Ascending aorta (tissue), 2 donors: ENCODE data around the gene SLC30A9. TPM values are rescaled to one million over a fixed set of nuclear protein-coding genes. Genes with fewer than 3 reads are reported as not detected.

Source experiments
- DNase-seq, 2 donors: peaks; one replicate each; pipeline ENCODE4 v3.0.0-alpha.2; 2019; ENCODE audit warnings: low spot score in 2 of 2
- H3K27ac ChIP-seq, 2 donors: fragments of 200-600 bp; sonication (generic); one replicate each; pipeline ENCODE4 v1.5.1; 2016 to 2017; ENCODE audit warnings: mild to moderate bottlenecking in 1 of 2
- H3K27me3 ChIP-seq: fragments of 200-600 bp; sonication (generic); one replicate; pipeline ENCODE4 v1.5.1; 2017
- H3K36me3 ChIP-seq, 2 donors: fragments of 200-600 bp; sonication (generic); one replicate each; pipeline ENCODE4 v1.5.1; 2016
- H3K4me1 ChIP-seq, 2 donors: fragments of 200-600 bp; sonication (generic); one replicate each; pipeline ENCODE4 v1.5.1; 2016 to 2017; ENCODE audit warnings: mild to moderate bottlenecking in 1 of 2
- H3K4me3 ChIP-seq, 2 donors: fragments of 200-600 bp; sonication (generic); one replicate each; pipeline ENCODE4 v1.5.1; 2016 to 2017; ENCODE audit warnings: mild to moderate bottlenecking in 1 of 2
- H3K9me3 ChIP-seq, 2 donors: fragments of 200-600 bp; sonication (generic); one replicate each; pipeline ENCODE4 v1.5.1; 2016
- intact Hi-C: fragments of 100-400 bp; cut with DNase I; formaldehyde crosslinking; loops from one replicate; pipeline ENCODE4 v1.15.1; 2023
- total RNA-seq: library from RNA; depleted of rRNA; stranded (reverse); fragments of >200 nt; gene quantifications from one replicate; pipeline ENCODE4 v1.1.0, GENCODE V29; 2016
- TF ChIP-seq, protein P1 (sequence below), 3 experiments: fragments of 200-600 bp in 2 of 3; fragments of 450-650 bp in 1 of 3; sonication (generic) in 2 of 3; IDR thresholded peaks; one replicate each; pipeline ENCODE4 v1.5.1; 2016 to 2019; ENCODE audit warnings: antibody characterized with exemption in 3 of 3, mild to moderate bottlenecking in 1 of 3, moderate library complexity in 1 of 3

The SLC30A9 gene
- total RNA-seq, 1 donor from 2014 or later: 41.0 TPM

DNA sequence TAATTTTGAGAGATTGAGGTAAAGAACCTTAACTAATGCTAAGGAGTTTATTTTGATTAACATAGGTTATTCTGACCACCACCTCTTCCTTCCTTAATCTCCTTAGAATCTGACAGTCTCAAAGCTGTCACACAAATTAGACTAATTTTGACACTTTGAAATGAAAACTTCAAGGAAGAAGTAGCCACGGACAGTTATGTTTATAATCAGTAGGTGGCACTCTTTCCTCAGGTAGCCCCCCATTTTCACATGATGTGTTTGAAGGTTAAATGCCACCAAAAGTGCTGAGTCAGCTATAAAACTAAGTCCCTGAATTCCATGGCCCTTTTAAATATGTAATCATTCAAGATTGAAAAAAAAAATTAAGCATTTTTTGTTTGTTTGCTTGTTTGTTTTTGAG is 32.7 kb upstream of the SLC30A9 start:
- no peak overlapping the region for H3K4me3 ChIP-seq
- no peak for DNase-seq
- H3K4me1 ChIP-seq: no peaks in the 10 kb centered on the region
- H3K9me3 ChIP-seq: no peaks in the 10 kb centered on the region
- intact Hi-C loops: no loop called here
- peaks cover 21 to 24% of the 10 kb centered on the region in 2 donors for H3K36me3 ChIP-seq
- no peak overlapping the region for H3K27ac ChIP-seq
- no peaks in the 10 kb centered on the region for H3K27me3 ChIP-seq
- TF ChIP-seq, protein P1, sequence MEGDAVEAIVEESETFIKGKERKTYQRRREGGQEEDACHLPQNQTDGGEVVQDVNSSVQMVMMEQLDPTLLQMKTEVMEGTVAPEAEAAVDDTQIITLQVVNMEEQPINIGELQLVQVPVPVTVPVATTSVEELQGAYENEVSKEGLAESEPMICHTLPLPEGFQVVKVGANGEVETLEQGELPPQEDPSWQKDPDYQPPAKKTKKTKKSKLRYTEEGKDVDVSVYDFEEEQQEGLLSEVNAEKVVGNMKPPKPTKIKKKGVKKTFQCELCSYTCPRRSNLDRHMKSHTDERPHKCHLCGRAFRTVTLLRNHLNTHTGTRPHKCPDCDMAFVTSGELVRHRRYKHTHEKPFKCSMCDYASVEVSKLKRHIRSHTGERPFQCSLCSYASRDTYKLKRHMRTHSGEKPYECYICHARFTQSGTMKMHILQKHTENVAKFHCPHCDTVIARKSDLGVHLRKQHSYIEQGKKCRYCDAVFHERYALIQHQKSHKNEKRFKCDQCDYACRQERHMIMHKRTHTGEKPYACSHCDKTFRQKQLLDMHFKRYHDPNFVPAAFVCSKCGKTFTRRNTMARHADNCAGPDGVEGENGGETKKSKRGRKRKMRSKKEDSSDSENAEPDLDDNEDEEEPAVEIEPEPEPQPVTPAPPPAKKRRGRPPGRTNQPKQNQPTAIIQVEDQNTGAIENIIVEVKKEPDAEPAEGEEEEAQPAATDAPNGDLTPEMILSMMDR (IDR thresholded peaks at IDR 0.05): peak in 1 of 3 experiments; percentile 14

DNA sequence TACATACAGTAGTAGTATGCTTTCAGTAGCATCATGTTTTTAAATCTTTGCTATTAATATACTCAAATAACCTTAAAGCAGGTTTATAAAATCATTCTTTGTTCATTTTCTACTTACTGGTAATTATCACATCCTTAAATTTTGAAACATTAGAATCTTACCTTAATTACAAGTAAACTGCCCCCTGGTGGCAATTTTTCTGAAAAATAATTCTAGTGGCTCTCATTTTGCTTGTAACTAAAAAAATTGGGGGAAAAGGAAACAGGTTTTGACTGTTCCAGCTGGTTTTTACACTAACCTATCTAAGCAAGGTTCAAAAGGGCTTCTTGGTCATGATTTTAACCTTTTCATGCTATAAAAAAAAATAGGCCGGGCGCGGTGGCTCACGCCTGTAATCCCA is 27.2 kb upstream of the SLC30A9 start:
- H3K9me3 ChIP-seq: no peaks in the 10 kb centered on the region
- H3K36me3 ChIP-seq: no peaks in the 10 kb centered on the region
- H3K4me3 ChIP-seq: no peak overlapping the region
- no peaks in the 10 kb centered on the region for H3K4me1 ChIP-seq
- DNase-seq: no peak
- intact Hi-C loops: no loop called here
- no peak overlapping the region for H3K27ac ChIP-seq
- no peaks in the 10 kb centered on the region for H3K27me3 ChIP-seq
- TF ChIP-seq, protein P1 (IDR thresholded peaks at IDR 0.05): peak in 2 of 3 experiments; percentile 14 to 24

DNA sequence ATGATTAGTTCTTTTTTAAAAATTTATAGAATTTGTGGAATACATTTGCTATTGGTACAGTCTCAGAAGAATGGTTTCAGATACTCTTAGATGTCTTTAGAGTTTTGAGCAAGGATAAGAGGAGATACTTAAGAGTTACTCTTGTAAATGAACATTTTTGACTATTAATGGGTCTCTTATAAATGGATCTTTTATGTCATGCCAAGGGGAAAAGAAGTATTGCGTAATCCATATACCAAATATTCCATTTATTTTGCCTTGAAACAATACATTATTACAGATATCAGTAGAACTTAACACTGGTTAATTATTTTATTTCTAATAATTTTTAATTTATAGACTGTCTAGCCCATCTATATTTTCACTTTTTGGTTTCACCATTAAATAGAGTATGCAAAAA is 25.9 kb upstream of the SLC30A9 start:
- H3K9me3 ChIP-seq: peaks cover 0 to 3% of the 10 kb centered on the region in 2 donors
- DNase-seq: no peak
- H3K4me1 ChIP-seq: no peaks in the 10 kb centered on the region
- intact Hi-C loops: no loop called here
- H3K27ac ChIP-seq: no peak overlapping the region
- no peaks in the 10 kb centered on the region for H3K36me3 ChIP-seq
- no peak overlapping the region for H3K4me3 ChIP-seq
- no peaks in the 10 kb centered on the region for H3K27me3 ChIP-seq
- TF ChIP-seq, protein P1 (IDR thresholded peaks at IDR 0.05): no peak

DNA sequence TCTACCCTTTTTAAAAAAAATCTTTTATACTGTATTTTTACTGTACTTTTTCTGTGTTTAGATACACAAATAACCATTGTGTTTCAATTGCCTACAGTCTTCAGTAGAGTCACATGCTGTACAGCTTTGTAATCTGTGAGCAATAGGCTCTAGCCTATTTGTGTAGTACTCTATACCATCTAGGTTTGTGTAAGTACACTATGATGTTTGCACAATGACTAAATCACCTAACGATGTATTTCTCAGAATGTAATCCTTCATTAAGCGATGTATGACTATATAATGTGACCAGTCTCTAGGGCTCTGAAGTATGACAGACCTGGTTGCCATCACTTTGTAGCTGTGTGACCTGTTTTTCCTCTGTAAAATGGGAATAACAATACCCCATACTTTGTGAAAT is 22.9 kb upstream of the SLC30A9 start:
- no peak for DNase-seq
- Histone ChIP-seq H3K27ac (no peak overlapping the region), H3K9me3 (peaks cover 0 to 3% of the 10 kb centered on the region in 2 donors), H3K4me1 (no peaks in the 10 kb centered on the region), H3K36me3 (no peaks in the 10 kb centered on the region), H3K27me3 (no peaks in the 10 kb centered on the region), H3K4me3 (no peak overlapping the region)
- intact Hi-C loops: no loop called here
- TF ChIP-seq, protein P1 (IDR thresholded peaks at IDR 0.05): no peak

DNA sequence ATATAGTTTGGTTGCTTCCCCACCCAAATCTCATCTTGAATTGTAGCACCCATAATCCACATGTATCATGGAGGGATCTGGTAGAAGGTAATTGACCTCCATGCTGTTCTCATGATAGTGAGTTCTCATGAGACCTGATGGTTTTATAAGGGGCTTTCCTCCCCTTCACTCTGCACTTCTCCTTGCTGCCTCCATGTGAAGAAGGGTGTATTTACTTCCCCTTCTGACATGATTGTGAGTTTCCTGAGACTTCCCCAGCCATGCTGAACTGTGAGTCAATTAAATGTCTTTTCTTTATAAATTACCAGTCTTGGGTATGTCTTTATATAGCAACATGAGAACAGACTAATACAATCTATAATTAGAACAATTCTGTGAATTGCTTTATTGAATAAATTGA is 20.7 kb upstream of the SLC30A9 start:
- Histone ChIP-seq H3K36me3 (no peaks in the 10 kb centered on the region), H3K9me3 (peaks cover 0 to 3% of the 10 kb centered on the region in 2 donors), H3K4me3 (no peak overlapping the region), H3K4me1 (no peaks in the 10 kb centered on the region), H3K27me3 (no peaks in the 10 kb centered on the region), H3K27ac (no peak overlapping the region)
- TF ChIP-seq, protein P1 (IDR thresholded peaks at IDR 0.05): no peak
- DNase-seq: no peak
- intact Hi-C loops: no loop called here

DNA sequence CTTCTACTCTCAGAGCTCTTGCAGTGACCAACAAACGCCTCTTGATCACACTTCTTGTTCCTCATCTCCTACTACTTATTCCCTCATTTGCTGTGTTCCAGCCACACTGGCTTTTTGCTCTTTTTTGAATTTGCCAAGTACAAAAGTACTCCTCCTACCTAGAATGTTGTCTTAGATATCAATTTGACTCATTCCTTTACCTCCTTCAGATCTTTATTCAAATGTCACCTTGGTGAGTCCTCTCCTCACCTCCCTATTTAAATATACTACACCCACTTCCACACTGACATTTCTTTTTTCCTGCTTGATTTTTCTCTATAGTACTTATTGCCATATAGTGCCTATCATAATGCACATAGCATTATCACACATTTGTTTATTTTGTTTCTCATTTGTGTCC is 15.0 kb upstream of the SLC30A9 start:
- no peaks in the 10 kb centered on the region for H3K27me3 ChIP-seq
- no peaks in the 10 kb centered on the region for H3K36me3 ChIP-seq
- no peak overlapping the region for H3K27ac ChIP-seq
- H3K9me3 ChIP-seq: no peaks in the 10 kb centered on the region
- intact Hi-C loops: no loop called here
- TF ChIP-seq, protein P1 (IDR thresholded peaks at IDR 0.05): no peak
- no peak overlapping the region for H3K4me3 ChIP-seq
- DNase-seq: no peak
- no peaks in the 10 kb centered on the region for H3K4me1 ChIP-seq
